G401 (cell line): ENCODE measurements around the gene XRCC4. TPM values are rescaled to one million over a fixed set of nuclear protein-coding genes. Genes with fewer than 3 reads are reported as not detected.

ENCODE experiments used
- DNase-seq: peaks from one replicate; pipeline ENCODE4 v3.0.0-alpha.2; 2015; ENCODE audit warnings: low spot score
- in situ Hi-C: cut with HindIII; loops from 2 replicates; pipeline ENCODE4 v1.10.0; 2016; ENCODE audit warnings: low sequenced_read_pairs, mixed read lengths
- total RNA-seq: library from RNA; depleted of rRNA; stranded (reverse); fragments of >200 nt; shearing (Covaris generic); gene quantifications from 2 replicates; pipeline ENCODE4 v1.2.3, GENCODE V29; 2014; rRNA removed

The XRCC4 gene
- total RNA-seq, 1 experiment from 2014 or later: 17.4 TPM

GRCh38 chr5:83394190-83394589 is 316.8 kb downstream of the XRCC4 start:
- DNase-seq: no peak
- in situ Hi-C loops: no loop called here

- in situ Hi-C loops: no loop called here
- DNase-seq: no peak
Measured at GRCh38 chr5:83396662-83397061, 319.3 kb downstream of the XRCC4 start.

- in situ Hi-C loops: no loop called here
- DNase-seq: no peak
Measured at GRCh38 chr5:83397658-83398057, 320.3 kb downstream of the XRCC4 start.

- no peak for DNase-seq
- in situ Hi-C loops: no loop called here
Measured at GRCh38 chr5:83400241-83400640, 322.9 kb downstream of the XRCC4 start.

- in situ Hi-C loops: no loop called here
- DNase-seq: no peak
Measured at GRCh38 chr5:83400701-83401100, 323.4 kb downstream of the XRCC4 start.

GRCh38 chr5:83401122-83401731 is 323.9 kb downstream of the XRCC4 start:
- in situ Hi-C loops: no loop called here
- no peak for DNase-seq

GRCh38 chr5:83401775-83402174 is 324.4 kb downstream of the XRCC4 start:
- no peak for DNase-seq
- in situ Hi-C loops: no loop called here

Other genes with a start within 250 kb of the XRCC4 start
- gene TMEM167A, start 153 bp upstream of the XRCC4 start, total RNA-seq: 103 and 109 TPM in 2 replicates